Panc1 (cell line): ENCODE data around the gene ULK3.

Source experiments
- CTCF ChIP-seq: fragments of 450-650 bp; IDR thresholded peaks from 2 replicates; pipeline ENCODE4 v1.5.1; 2017; ENCODE audit warnings: mild to moderate bottlenecking
- POLR2AphosphoS5 ChIP-seq: IDR thresholded peaks from 2 replicates; pipeline ENCODE4 v1.6.1; 2012; ENCODE audit warnings: mild to moderate bottlenecking, low read depth, low read length, moderate library complexity
- REST ChIP-seq, 2 experiments: IDR thresholded peaks; 2 replicates each; pipeline ENCODE4 v1.6.1; 2011 to 2012; ENCODE audit warnings: low read depth in 2 of 2, control low read depth in 1 of 2, low read length in 1 of 2, mild to moderate bottlenecking in 1 of 2, moderate library complexity in 1 of 2; ENCODE audit not compliant: insufficient read depth in 1 of 2
- SIN3A ChIP-seq: IDR thresholded peaks from 2 replicates; pipeline ENCODE4 v1.6.1; 2012; ENCODE audit warnings: low read depth, mild to moderate bottlenecking, low read length, moderate library complexity, borderline replicate concordance; ENCODE audit not compliant: insufficient read depth
- TCF7L2 ChIP-seq: IDR thresholded peaks from 2 replicates; pipeline ENCODE4 v1.6.1; 2011; ENCODE audit warnings: mild to moderate bottlenecking, low read depth, low read length, inconsistent platforms

GRCh38 chr15:74798388-74799254 lies 44.3 kb downstream of the ULK3 start:
- TF ChIP-seq CTCF (no peak; the same call in 1 of the 2 replicates), REST (IDR thresholded peaks at IDR 0.05; ENCODE audit: insufficient read depth in 1 of 2, low read depth in 2 of 2, low read length in 1 of 2) (no peak), POLR2AphosphoS5 (no peak), TCF7L2 (no peak), SIN3A (no peak)
